Measurements from ENCODE around the gene POMP.

The POMP gene

GRCh38 chr13:28638756-28639155 lies 20.2 kb upstream of the POMP start:
- Histone ChIP-seq H3K4me1 (ENCODE audit: insufficient read depth, insufficient read length) (no peaks in the 10 kb centered on the region), H3K36me3 (ENCODE audit: insufficient read depth, insufficient read length, low read length) (no peaks in the 10 kb centered on the region), H3K27me3 (ENCODE audit: insufficient read depth, insufficient read length) (no peaks in the 10 kb centered on the region), H3K4me3 (ENCODE audit: insufficient read length, low read depth) (no peak overlapping the region), H3K9me3 (ENCODE audit: insufficient read depth, low read length) (no peaks in the 10 kb centered on the region), H3K9ac (ENCODE audit: insufficient read length, low read depth) (no peak overlapping the region)
- TF ChIP-seq SUZ12 (IDR thresholded peaks at IDR 0.05; ENCODE audit: extremely low read depth, insufficient read depth, insufficient read length) (no peak), YY1 (IDR thresholded peaks at IDR 0.05; ENCODE audit: insufficient read depth, insufficient read length) (no peak), ZNF274 (IDR thresholded peaks at IDR 0.05; ENCODE audit: low read depth, low read length) (no peak)
- DNase-seq (ENCODE audit: low read depth, low spot score), result no peak

DNA sequence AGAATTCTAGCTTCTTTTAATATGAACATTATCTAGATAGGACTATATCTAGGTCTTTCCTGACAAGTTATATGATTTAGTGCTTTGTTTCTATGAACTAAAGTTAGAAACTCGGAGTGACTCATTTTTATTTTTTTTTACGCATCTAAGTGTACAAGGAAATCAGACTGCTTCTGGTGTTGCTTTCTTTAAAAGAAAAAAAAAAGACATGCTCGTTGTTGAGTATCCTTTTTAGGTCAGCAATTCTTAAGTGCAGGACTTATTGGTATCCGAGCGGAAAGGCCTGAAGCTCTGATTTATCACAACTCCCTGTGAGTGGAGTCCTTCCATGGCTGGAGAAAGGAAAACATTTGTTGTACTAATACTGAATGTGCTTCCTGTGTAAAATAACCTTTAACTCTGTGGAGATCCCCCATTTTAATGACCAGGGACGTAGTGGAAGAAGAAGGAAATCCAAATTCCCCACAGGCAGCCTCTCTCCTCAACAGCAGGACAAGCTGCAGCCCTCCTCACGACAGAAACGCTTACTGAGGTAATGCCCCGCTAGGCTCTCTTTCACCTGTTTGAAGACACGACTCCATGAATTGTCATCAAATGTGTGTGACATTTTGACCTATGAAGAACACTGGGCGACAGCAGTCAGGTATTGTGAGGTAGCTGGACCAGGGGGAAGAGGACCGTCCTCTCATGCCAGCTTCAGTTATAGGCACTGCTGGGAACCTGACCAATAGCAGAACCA lies 17.9 kb upstream of the POMP start:
- no peak for DNase-seq (ENCODE audit: low read depth, low spot score)
- H3K9ac ChIP-seq (ENCODE audit: insufficient read length, low read depth), result no peak overlapping the region

DNA sequence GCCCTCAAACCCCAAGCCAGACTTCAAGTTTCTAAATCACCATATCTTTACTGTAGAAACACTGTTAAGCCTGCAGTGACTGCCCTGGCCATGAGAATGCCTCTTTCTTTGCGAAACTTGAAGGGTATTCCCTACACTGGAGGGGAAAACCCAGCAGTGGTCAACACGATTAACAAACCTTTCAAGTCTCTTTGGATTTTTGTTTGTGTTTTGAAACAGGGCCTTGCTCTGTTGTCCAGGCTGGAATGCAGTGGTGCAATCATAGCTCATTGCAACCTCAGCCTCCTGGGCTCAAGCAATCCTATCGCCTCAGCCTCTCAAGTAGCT lies 17.4 kb upstream of the POMP start:
- DNase-seq (ENCODE audit: low read depth, low spot score), result no peak
- Histone ChIP-seq H3K9ac (ENCODE audit: insufficient read length, low read depth) (no peak overlapping the region), H3K9me3 (ENCODE audit: insufficient read depth, low read length) (no peaks in the 10 kb centered on the region), H3K4me3 (ENCODE audit: insufficient read length, low read depth) (no peak overlapping the region), H3K27me3 (ENCODE audit: insufficient read depth, insufficient read length) (no peaks in the 10 kb centered on the region), H3K4me1 (ENCODE audit: insufficient read depth, insufficient read length) (no peaks in the 10 kb centered on the region), H3K36me3 (ENCODE audit: insufficient read depth, insufficient read length, low read length) (no peaks in the 10 kb centered on the region)
- TF ChIP-seq YY1 (IDR thresholded peaks at IDR 0.05; ENCODE audit: insufficient read depth, insufficient read length) (no peak), ZNF274 (IDR thresholded peaks at IDR 0.05; ENCODE audit: low read depth, low read length) (no peak), SUZ12 (IDR thresholded peaks at IDR 0.05; ENCODE audit: extremely low read depth, insufficient read depth, insufficient read length) (no peak)

More for the DNA sequence above, 17.9 kb upstream of the POMP start:
- H3K4me3 ChIP-seq (ENCODE audit: insufficient read length, low read depth), result no peak overlapping the region
- H3K9me3 ChIP-seq (ENCODE audit: insufficient read depth, low read length), result no peaks in the 10 kb centered on the region
- H3K27me3 ChIP-seq (ENCODE audit: insufficient read depth, insufficient read length), result no peaks in the 10 kb centered on the region
- H3K36me3 ChIP-seq (ENCODE audit: insufficient read depth, insufficient read length, low read length), result no peaks in the 10 kb centered on the region
- no peaks in the 10 kb centered on the region for H3K4me1 ChIP-seq (ENCODE audit: insufficient read depth, insufficient read length)
- no peak for TF ChIP-seq SUZ12 (IDR thresholded peaks at IDR 0.05; ENCODE audit: extremely low read depth, insufficient read depth, insufficient read length)
- no peak for TF ChIP-seq ZNF274 (IDR thresholded peaks at IDR 0.05; ENCODE audit: low read depth, low read length)
- TF ChIP-seq YY1 (IDR thresholded peaks at IDR 0.05; ENCODE audit: insufficient read depth, insufficient read length), result no peak

DNA sequence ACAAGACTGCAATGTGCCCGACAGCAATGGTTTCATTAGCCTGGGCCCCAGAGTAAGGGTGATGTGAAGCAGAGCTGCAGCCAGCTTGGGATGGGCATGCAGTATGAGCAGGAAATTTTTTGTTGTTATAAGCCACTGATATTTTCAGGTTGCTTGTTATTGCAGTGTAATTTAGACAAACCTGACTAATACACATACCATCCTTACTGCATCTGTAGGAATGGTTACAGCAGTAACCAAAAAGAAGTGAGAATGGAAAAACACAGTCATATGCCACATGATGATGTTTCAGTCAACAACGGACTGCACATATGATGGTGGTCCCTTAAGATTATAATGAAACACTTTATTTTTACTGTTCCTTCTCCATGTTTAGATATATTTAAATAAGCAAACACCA lies 8.6 kb upstream of the POMP start:
- TF ChIP-seq SUZ12 (IDR thresholded peaks at IDR 0.05; ENCODE audit: extremely low read depth, insufficient read depth, insufficient read length) (no peak), YY1 (IDR thresholded peaks at IDR 0.05; ENCODE audit: insufficient read depth, insufficient read length) (no peak), ZNF274 (IDR thresholded peaks at IDR 0.05; ENCODE audit: low read depth, low read length) (no peak)
- no peak overlapping the region for H3K4me3 ChIP-seq (ENCODE audit: insufficient read length, low read depth)
- no peak for DNase-seq (ENCODE audit: low read depth, low spot score)
- no peaks in the 10 kb centered on the region for H3K4me1 ChIP-seq (ENCODE audit: insufficient read depth, insufficient read length)
- no peaks in the 10 kb centered on the region for H3K27me3 ChIP-seq (ENCODE audit: insufficient read depth, insufficient read length)
- H3K36me3 ChIP-seq (ENCODE audit: insufficient read depth, insufficient read length, low read length), result peaks cover 9% of the 10 kb centered on the region
- no peaks in the 10 kb centered on the region for H3K9me3 ChIP-seq (ENCODE audit: insufficient read depth, low read length)
- H3K9ac ChIP-seq (ENCODE audit: insufficient read length, low read depth), result no peak overlapping the region

- no peak for DNase-seq (ENCODE audit: low read depth, low spot score)
- H3K9me3 ChIP-seq (ENCODE audit: insufficient read depth, low read length), result no peaks in the 10 kb centered on the region
- H3K9ac ChIP-seq (ENCODE audit: insufficient read length, low read depth), result no peak overlapping the region
- TF ChIP-seq SUZ12 (IDR thresholded peaks at IDR 0.05; ENCODE audit: extremely low read depth, insufficient read depth, insufficient read length), result no peak
- TF ChIP-seq YY1 (IDR thresholded peaks at IDR 0.05; ENCODE audit: insufficient read depth, insufficient read length), result no peak
- TF ChIP-seq ZNF274 (IDR thresholded peaks at IDR 0.05; ENCODE audit: low read depth, low read length), result no peak
- no peak overlapping the region for H3K4me3 ChIP-seq (ENCODE audit: insufficient read length, low read depth)
- H3K27me3 ChIP-seq (ENCODE audit: insufficient read depth, insufficient read length), result no peaks in the 10 kb centered on the region
- peaks cover 9% of the 10 kb centered on the region for H3K36me3 ChIP-seq (ENCODE audit: insufficient read depth, insufficient read length, low read length)
- no peaks in the 10 kb centered on the region for H3K4me1 ChIP-seq (ENCODE audit: insufficient read depth, insufficient read length)
These were observed 7.0 kb upstream of the POMP start for GRCh38 chr13:28651810-28652401.

GRCh38 chr13:28653111-28653510 lies 5.8 kb upstream of the POMP start:
- H3K4me1 ChIP-seq (ENCODE audit: insufficient read depth, insufficient read length), result no peaks in the 10 kb centered on the region
- TF ChIP-seq SUZ12 (IDR thresholded peaks at IDR 0.05; ENCODE audit: extremely low read depth, insufficient read depth, insufficient read length), result no peak
- TF ChIP-seq YY1 (IDR thresholded peaks at IDR 0.05; ENCODE audit: insufficient read depth, insufficient read length), result no peak
- TF ChIP-seq ZNF274 (IDR thresholded peaks at IDR 0.05; ENCODE audit: low read depth, low read length), result no peak
- DNase-seq (ENCODE audit: low read depth, low spot score), result no peak
- no peaks in the 10 kb centered on the region for H3K27me3 ChIP-seq (ENCODE audit: insufficient read depth, insufficient read length)
- no peaks in the 10 kb centered on the region for H3K9me3 ChIP-seq (ENCODE audit: insufficient read depth, low read length)
- H3K4me3 ChIP-seq (ENCODE audit: insufficient read length, low read depth), result no peak overlapping the region
- peaks cover 9% of the 10 kb centered on the region for H3K36me3 ChIP-seq (ENCODE audit: insufficient read depth, insufficient read length, low read length)
- H3K9ac ChIP-seq (ENCODE audit: insufficient read length, low read depth), result no peak overlapping the region

GRCh38 chr13:28654276-28654675 lies 4.7 kb upstream of the POMP start:
- no peaks in the 10 kb centered on the region for H3K27me3 ChIP-seq (ENCODE audit: insufficient read depth, insufficient read length)
- TF ChIP-seq SUZ12 (IDR thresholded peaks at IDR 0.05; ENCODE audit: extremely low read depth, insufficient read depth, insufficient read length), result no peak
- TF ChIP-seq ZNF274 (IDR thresholded peaks at IDR 0.05; ENCODE audit: low read depth, low read length), result no peak
- no peak for TF ChIP-seq YY1 (IDR thresholded peaks at IDR 0.05; ENCODE audit: insufficient read depth, insufficient read length)
- DNase-seq (ENCODE audit: low read depth, low spot score), result no peak
- H3K9me3 ChIP-seq (ENCODE audit: insufficient read depth, low read length), result no peaks in the 10 kb centered on the region
- H3K4me3 ChIP-seq (ENCODE audit: insufficient read length, low read depth), result no peak overlapping the region
- H3K36me3 ChIP-seq (ENCODE audit: insufficient read depth, insufficient read length, low read length), result peaks cover 9% of the 10 kb centered on the region
- H3K4me1 ChIP-seq (ENCODE audit: insufficient read depth, insufficient read length), result no peaks in the 10 kb centered on the region
- no peak overlapping the region for H3K9ac ChIP-seq (ENCODE audit: insufficient read length, low read depth)
